GM19463 (cell line): ENCODE results near the gene TRIM52.
A peak's percentile ranks its signal among the peaks of the same experiment; 100 is the strongest.

Source experiments
- ATAC-seq: cut with Tn5 transposase; IDR thresholded peaks from one replicate; pipeline ENCODE4 v1.9.1; 2021; ENCODE audit warnings: mild to moderate bottlenecking, moderate library complexity; ENCODE audit not compliant: unreplicated experiment

The TRIM52 gene

DNA sequence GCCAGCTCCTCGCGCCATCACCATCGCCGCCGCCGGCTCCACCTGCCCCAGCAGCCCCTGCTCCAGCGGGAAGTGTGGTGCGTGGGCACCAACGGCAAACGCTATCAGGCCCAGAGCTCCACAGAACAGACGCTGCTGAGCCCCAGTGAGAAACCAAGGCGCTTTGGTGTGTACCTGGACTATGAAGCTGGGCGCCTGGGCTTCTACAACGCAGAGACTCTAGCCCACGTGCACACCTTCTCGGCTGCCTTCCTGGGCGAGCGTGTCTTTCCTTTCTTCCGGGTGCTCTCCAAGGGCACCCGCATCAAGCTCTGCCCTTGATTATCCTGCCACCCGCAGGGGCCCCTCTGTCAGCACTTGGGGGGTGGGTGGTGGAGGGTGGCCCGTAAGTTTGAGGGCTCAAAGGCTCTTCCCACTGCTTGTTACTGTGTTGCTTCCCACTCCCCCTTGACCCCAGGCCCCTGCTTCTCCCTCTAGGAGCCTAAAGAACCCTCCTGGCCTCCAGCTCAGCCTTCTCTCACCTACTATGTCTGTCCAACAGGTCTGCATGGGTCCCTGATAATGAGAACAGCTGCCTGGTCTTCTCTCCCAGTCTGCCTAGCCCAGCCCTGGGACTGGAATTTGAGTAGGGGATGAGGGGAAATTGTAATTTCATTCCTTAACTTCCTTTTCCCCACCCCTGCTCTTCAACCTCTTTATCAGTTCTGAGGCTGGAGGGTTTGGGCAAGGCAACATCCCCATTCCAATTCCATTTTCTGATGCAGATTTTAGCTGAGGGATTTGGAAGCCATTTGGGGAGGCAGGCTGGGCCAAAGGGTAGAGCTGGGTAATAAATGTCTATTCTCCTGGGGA lies 26.3 kb downstream of the TRIM52 start:
- no peak for ATAC-seq

DNA sequence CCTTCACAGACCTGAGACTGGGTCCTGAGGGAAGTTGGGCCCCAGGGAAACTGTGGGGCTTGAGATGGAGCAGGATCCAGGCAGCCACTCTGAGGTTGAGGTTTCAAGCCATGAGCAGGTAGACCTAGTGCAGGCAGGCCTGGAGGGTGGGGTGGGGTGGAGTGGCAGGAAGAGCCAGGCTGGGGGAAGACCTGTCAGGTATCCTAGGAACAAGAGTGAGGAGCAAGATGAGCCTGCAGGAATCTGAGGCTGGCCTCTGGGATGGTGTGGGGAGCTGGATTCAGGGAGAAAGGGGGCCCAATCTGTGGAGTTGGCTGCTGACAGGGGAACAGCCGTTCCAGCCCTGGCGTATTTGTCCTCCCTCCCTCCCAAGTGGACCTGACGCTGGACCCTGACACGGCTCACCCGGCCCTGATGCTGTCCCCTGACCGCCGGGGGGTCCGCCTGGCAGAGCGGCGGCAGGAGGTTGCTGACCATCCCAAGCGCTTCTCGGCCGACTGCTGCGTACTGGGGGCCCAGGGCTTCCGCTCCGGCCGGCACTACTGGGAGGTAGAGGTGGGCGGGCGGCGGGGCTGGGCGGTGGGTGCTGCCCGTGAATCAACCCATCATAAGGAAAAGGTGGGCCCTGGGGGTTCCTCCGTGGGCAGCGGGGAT lies 27.0 kb downstream of the TRIM52 start:
- ATAC-seq, result no peak

DNA sequence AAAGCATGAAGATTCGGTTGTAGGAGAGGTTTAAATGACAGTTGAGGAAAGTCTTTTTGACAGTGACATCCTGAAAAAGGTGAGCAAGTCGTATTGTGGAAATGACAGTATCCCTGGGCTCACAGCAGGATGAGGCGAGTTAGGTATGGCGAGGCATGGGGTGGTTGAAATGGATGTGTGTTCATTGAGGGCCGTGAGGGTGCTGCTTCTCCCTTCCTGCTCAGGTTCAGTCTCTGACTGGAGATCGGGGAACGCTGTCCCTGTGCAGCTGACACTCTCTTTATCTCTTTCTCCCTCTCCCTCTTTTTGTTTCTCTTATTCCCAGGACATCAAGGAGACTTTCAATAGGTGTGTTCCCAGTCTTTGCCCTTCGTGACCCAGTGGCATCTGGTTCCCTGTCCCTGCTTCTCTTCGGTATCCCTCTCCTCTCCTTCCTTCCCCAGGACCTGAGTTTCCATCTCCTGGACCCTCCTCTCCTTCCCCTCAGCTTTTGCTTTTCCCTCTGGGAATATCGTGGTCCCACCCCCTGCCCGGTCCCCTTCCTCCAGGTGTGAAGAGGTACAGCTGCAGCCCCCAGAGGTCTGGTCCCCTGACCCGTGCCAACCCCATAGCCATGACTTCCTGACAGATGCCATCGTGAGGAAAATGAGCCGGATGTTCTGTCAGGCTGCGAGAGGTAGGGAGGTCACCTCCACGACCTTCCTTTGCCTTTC lies 27.7 kb downstream of the TRIM52 start:
- ATAC-seq, result no peak

DNA sequence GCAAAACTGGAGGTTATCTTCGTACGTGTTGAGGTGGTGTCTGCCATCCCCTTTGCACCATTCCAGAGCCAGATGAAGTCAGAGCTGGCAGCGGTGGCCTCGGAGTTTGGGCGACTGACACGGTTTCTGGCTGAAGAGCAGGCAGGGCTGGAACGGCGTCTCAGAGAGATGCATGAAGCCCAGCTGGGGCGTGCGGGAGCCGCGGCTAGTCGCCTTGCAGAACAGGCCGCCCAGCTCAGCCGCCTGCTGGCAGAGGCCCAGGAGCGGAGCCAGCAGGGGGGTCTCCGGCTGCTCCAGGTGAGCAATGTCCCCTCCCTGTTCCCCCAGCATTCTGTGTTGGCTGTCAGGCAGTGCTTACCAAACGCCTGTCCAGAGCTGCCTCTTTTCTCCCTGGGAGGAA lies 28.4 kb downstream of the TRIM52 start:
- ATAC-seq, result no peak

DNA sequence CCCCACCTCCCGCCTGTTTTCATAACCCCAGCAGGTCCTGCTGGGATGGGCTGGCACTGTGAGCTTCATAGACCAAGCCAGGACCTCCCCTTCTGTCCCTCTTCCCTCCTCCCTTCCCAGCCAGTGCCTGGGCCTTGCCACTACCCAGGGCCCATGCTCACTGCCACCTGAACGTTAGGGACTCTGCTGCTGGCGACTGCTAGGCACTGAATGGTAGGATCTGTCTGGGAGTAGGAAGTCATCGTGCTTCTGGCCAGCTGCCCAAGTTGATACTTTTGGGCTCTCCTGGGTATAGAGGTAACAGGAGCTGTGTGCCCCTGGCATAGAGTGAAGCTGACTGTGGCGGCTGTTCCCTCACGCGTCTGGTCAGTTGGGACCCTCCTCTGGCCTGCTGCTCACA lies 29.5 kb downstream of the TRIM52 start:
- ATAC-seq, result no peak

DNA sequence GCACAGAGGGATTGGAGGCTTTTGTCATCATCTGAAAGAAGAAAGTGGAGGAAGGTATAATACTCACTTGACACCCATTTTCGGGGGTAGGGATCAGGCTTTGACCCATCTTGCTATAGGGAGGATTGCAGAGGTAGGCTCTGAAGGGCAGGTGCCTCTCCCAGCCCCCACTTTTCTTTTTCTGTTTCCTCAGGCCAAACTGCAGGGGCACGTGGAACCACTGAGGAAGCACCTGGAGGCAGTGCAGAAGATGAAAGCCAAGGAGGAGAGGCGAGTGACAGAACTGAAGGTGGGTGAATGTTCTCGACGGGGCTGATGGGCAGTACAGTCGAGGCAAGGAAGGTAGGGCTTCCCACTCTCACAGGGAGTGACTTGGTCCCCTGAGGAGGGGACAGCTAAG lies 30.4 kb downstream of the TRIM52 start:
- ATAC-seq, result no peak

DNA sequence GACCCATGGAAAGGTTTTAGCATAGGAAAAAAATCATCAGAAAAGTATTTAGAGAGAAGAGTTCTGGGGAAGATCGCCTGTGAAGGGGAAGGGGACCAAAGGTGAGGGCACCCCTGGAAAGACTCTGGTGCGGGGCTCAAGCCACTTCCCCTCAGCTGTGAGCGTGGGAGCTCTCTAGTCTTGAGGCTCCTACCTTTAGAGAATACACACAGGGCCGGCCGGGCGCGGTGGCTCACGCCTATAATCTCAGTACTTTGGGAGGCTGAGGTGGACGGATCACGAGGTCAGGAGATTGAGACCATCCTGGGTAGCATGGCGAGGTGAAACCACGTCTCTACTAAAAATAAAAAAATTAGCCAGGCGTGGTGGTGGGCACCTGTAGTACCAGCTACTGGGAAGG lies 30.9 kb downstream of the TRIM52 start:
- no peak for ATAC-seq

DNA sequence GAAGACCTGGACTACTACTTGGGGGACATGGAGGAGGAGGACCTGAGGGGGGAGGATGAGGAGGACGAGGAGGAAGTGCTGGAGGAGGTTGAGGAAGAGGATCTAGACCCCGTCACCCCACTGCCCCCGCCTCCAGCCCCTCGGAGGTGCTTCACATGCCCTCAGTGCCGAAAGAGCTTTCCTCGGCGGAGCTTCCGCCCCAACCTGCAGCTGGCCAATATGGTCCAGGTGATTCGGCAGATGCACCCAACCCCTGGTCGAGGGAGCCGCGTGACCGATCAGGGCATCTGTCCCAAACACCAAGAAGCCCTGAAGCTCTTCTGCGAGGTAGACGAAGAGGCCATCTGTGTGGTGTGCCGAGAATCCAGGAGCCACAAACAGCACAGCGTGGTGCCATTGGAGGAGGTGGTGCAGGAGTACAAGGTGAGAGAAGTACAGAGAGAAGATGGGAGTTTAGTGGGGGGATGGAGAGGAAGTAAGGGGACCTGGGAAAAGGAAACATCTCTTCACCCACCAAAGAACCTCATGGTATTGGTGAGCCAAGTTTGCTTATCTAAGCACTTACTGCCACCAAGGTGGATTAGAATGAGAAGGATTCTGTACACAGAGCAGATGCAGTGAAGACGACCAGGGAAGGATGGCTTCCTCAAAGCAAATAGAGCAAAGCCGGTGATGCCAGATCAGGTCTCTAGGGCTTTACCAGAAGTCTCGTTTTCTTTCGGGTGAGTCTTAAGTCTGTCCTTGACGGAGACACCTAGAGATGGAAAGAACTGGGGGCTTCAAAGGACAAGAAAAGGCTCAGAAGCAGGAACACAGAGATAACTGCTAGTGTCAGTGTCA lies 36.3 kb downstream of the TRIM52 start:
- ATAC-seq, result no peak

DNA sequence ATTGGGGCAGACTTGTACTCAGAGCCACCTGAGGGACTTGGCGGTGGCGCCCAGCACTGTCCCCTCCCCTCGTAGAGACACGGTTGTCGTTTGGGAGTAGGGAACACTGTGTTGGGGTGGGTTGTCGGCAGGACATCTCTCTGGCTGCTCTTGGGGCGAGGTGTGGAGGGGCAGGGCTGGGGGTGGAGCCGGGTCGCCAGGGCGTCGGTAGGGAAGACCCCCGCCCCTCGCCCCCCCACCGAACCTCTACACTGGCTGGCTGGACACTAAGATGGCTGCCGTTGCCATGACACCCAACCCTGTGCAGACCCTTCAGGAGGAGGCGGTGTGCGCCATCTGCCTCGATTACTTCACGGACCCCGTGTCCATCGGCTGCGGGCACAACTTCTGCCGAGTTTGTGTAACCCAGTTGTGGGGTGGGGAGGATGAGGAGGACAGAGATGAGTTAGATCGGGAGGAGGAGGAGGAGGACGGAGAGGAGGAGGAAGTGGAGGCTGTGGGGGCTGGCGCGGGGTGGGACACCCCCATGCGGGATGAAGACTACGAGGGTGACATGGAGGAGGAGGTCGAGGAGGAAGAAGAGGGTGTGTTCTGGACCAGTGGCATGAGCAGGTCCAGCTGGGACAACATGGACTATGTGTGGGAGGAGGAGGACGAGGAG lies 37.1 kb downstream of the TRIM52 start:
- ATAC-seq, result peak; percentile 1

DNA sequence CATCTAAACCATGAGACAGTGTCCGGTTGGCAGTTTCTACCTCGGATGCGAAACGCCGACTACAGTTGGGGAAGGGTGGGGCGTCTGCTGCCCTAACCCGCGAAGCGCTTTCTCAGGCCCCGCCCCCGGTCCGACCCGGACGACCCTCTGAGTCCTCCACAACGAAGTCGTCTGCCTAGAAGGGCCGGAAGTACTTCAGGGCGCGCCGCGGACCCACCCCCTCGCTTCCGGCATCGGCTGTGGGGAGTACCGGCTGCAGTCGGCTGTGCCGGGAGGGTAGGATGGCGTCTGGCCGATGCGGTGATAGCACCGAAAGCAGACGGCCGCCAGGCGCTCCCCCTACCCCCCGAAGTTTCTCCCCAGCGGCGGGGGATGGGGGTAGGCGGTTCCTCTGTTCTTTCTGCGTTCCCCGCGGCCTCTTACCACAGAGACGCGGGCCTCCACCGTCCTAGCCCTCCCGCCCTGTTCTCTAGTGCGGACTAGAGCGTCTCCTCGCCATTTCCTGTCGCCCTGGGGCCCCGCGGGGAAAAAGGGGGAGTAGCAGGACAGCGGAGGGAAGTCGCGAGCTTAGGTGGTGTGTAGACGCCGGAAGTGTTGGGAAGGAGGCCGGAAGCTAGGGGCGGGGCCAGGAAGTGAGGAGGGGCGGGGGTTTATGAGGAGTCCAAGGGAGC lies 37.8 kb downstream of the TRIM52 start, which contains the start of gene TRIM41:
Gene TRIM41 (plus strand): TSS at position 224 of the 671 bp plus-strand sequence. CDS start 719 bp downstream, outside the sequence.
- ATAC-seq, result peak; percentile 53

DNA sequence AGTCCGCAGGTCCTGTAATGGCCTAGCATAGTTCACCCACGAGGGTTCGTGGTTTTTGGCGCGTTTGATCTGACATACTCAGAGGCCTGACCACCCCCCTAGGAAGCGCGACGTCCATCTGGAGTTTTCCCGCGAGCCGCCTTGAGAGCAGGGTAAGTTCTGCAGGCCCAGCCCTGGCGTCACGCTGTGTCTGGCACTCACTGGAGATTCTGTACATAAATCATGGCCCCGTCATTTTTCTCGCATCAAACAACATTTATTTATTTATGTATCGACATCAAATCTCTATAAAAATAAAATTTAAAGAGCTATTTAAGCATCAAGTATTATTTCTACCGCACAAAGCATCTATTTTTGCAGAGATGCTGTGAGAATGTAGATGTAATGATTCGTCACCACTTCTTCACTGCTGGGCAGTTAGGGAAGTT lies 38.3 kb downstream of the TRIM52 start:
- ATAC-seq, result no peak

DNA sequence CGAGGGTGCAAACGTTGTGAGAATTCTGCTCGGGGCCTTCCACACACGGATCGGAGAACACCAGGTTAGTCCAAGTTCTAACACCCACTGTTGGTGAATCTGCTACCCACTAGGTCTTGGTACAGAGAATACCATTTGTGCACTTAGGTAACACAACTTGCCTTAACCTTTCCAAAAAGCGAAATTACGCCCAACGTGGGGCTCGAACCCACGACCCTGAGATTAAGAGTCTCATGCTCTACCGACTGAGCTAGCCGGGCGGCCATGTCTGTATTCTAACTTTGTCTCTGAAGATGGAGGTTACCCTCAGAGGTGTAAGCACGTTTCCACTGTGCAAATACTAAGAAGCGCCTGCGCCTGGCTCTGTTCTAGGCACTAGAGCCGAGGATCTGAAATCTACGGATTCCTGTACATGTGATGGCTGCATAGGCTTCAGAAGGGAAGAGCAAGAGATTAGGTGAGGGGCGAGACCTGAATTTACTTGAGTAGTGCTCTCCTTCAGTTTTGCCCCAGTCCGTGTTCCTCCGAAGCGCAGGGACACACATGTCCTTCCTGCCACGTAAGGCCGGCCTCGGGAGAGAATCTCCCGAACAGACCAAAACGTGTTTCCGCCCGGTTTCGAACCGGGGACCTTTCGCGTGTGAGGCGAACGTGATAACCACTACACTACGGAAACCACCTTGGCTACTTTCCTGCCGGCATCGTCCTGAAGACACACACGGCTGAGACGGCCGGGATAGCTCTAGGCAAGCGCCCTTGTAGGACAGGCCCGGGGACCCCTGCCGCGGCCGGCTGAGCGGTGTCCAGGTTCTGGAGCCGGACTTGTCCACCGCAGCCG lies 38.9 kb downstream of the TRIM52 start:
- ATAC-seq, result peak; percentile 24

DNA sequence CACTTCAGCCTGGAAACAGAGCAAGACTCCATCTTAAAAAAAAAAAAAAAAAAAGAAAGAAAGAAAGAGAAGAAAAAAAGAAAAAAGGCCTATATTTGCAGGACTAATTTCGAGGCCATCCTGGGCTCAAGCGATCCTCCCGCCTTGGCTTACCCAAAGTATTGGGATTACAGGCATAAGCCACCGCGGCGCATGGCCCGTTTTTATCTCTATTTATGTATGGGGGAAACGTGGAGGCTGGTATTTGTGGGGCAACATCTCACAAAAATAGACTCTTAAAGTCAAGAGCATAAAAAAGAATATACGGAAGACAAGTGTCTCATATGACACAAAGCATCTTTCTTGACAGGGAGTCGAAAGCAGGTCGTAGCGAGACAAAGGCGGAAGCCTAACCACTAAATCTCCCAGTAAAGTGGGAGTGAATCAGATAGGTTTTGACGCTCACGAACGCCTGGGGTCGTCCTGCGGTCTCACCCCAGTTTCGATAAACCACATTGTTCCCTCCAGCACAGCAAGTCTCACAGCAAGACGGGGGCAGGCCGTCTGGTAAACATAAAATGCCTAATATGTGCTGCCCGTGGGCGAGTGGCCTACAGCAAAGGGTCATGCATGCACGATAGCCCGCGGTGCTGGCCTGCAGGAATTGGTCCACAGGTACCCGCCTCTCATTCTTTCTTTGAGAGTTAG lies 39.7 kb downstream of the TRIM52 start:
- no peak for ATAC-seq

DNA sequence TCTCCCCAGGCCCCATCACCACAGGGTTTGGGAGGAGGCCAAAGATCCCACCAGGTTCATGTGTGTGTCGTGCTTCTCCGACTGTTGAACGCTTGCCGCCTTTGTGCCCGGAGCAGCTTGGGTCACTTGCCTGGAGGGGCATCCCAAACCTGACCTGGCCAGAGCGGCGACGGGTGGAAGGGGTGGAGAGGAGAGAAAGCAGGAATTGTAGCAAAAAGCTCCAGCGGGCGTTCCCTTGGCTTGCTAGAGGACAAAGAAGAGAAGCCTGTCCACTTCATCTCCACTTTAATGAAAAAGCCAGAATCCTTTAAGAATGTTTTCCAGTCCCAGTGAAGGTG lies 40.8 kb downstream of the TRIM52 start:
- no peak for ATAC-seq

DNA sequence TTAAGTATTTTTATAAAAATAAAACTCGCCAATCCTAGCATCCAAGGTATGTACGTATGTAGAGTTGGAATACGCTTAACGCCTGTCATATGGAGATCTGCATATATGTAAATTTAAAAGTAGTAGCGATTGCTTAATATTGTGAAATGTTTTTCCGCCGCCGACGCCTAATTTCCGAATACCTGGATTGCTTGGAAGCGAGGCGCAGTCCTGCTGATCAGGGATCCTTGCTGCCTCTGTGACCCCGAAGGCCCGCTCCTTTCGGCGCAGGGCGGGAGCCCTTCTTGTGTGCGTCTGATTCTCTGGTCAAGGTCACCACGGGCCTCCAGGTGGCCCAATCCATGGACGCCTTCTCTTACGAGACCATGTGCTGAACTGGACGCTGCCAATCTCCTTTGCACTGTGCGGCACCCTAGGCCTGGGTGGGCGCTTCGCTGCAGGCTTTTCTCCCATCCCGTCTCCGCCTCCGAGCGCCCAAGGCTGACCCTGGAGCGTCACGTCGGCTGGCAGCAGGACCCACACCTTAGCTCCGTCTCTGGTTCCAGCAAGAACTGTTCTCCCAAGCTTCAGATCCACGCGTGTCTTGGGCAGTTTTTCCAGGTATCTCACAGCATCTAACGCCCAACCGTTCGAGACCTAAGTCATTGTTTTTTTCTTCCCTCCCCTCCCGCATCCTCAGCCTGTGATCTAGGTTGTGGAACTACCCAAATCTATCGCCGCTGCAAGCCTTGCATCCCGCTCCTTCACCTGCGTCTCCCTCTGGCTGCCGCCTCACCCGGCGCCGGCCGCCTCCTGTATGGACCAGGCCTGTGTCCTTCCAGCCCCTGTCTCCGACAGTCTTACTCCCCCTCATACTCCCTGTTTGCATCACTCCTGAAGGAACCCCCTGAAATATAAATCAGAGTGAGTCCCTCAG lies 41.4 kb downstream of the TRIM52 start:
- ATAC-seq, result no peak

DNA sequence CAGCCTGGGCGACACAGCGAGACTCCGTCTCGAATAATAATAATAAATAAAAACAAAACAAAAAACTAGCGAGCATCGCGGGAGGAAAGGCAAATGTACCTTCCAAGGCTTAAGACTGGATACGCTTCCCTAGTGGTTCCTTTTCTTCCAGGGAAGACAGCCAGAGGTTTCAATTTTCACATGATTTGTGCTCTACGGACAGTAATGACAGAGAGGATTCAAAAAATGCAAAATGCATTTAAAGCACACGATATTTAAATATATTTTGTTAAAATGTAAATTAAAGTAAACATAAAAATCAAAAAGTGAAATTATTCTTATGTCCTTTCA lies 42.2 kb downstream of the TRIM52 start:
- ATAC-seq, result no peak

DNA sequence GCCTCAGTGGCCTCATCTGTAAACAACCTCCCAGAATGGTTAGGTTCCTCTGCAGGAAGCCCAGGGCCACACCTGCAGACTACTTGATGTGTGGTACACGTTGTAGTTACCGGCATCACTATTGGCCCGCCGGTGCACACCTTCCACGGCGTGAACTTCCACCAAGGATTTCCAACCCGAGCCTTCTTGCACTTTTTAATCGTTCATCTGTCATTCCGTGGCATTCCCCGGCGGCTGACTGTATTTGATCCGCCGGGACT lies 43.2 kb downstream of the TRIM52 start:
- no peak for ATAC-seq
